ENCODE data around the gene TEX28.
"Not testable (repeated sequence)": the region's sequence is repeated elsewhere in the genome, so short reads cannot be mapped to it uniquely, and the experiment has no call there.

TEX28 gene

GRCh38 chrX:154309041-154309775, 14.3 kb upstream of the TEX28 start:
- no peak for DNase-seq (ENCODE audit: extremely low read depth, low read depth)
- TF ChIP-seq CTCF (IDR thresholded peaks at IDR 0.05; ENCODE audit: low read depth, low read length) = no peak

GRCh38 chrX:154308108-154308946, 13.4 kb upstream of the TEX28 start:
- no peak for DNase-seq (ENCODE audit: extremely low read depth, low read depth)

GRCh38 chrX:154307202-154307601, 12.3 kb upstream of the TEX28 start:
- DNase-seq (ENCODE audit: extremely low read depth, low read depth) = no peak
- no peak for TF ChIP-seq CTCF (IDR thresholded peaks at IDR 0.05; ENCODE audit: low read depth, low read length)

More at GRCh38 chrX:154308108-154308946, 13.4 kb upstream of the TEX28 start:
- peak; percentile 68 for TF ChIP-seq CTCF (IDR thresholded peaks at IDR 0.05; ENCODE audit: low read depth, low read length)

GRCh38 chrX:154305541-154306205, 10.7 kb upstream of the TEX28 start:
- no peak for DNase-seq (ENCODE audit: extremely low read depth, low read depth)
- no peak for TF ChIP-seq CTCF (IDR thresholded peaks at IDR 0.05; ENCODE audit: low read depth, low read length)

GRCh38 chrX:154304846-154305245, 9.9 kb upstream of the TEX28 start:
- TF ChIP-seq CTCF (IDR thresholded peaks at IDR 0.05; ENCODE audit: low read depth, low read length) = no peak

GRCh38 chrX:154303476-154303875, 8.6 kb upstream of the TEX28 start:
- TF ChIP-seq CTCF (IDR thresholded peaks at IDR 0.05; ENCODE audit: low read depth, low read length) = no peak
- DNase-seq (ENCODE audit: extremely low read depth, low read depth) = no peak

More at GRCh38 chrX:154304846-154305245, 9.9 kb upstream of the TEX28 start:
- no peak for DNase-seq (ENCODE audit: extremely low read depth, low read depth)

- not testable (repeated sequence) for DNase-seq (ENCODE audit: extremely low read depth, low read depth)
These were observed 8.1 kb upstream of the TEX28 start for GRCh38 chrX:154302998-154303397.

All from AG09319 (cell line).